ENCODE data around the gene TBCD.

TBCD gene

DNA sequence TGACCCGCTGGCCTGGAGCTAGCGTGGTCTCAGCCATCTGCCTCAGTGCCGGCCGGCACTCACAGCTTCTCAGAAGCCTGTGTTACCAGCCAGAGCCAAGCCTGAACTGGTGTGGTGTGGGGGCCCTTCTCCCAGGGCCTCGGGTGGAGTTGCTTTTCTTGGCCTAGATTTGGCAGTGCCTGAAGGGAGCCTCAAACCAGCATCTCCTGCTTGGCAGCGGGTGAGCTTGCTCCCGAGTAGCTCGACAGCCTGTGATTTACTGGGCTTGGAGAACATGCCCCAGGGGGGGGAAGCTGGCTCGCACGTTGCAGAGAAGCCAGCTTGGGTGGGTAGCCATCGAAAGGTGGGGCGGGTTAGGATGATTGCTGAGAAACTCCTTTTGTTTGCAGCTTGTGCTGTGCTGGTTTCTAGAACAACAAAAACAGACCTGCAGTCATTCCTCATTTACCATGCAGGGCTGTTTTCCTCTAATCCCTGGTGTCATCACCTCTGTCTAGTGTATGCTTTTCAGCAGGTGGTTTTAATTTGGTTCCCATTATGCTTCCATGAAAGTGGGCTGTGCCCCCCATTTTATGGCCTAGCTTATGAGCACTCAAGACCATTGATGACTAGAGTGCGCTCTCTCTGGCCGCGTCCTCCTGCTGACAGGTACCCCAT, 42.2 kb downstream of the TBCD start:
- DNase-seq: no peak

DNA sequence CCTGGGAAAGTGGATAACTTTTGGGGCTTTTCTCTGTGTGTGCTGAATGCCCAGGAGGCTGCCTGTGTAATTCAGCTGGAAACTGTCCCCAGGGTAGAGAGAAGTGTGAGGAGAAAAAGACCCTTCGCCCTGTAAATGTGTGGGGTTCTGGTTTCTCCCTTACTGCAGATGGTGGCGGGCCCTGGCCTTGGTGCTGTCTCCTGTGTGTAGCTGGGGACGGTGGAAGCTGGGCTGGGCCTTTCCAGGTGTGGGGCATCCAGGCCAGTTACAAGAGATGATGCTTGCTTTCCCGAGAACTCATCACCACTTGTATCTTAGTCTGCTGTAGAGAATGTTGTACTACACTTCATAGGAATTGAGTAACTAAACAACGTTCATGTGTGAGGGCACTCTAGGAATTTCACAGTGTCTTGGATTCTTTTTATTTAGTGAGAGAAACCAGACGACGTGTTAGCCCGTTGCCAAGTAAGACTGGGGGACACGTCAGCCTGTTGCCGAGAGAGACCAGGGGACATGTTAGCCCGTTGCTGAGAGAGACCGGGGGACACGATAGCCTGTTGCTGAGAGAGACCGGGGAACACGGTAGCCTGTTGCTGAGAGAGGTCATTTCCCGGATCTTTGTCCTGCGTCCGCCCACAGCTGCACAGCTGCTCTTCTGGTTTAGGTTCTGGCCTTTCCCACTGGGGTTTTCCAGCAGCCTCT, 43.1 kb downstream of the TBCD start:
- no peak for DNase-seq

DNA sequence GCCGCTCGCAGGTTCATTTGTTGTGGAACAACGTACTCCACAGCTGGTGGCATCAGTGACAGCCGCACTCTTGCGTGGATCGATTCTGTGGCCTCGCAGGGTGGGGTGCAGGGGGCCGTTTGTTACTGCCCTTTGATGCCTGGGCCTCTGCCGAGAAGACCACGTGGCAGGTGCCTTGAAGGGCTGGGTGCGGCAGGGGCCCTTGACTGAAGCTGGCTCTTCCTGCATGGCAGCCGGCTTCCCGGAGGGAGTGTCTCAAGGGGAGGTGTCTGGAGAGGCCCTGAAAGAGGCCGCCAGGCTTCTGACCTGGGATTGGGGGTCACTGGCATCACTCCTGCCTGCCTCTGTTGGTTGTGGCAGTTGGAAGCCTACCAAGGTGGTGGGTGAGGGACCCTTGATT, 43.8 kb downstream of the TBCD start:
- DNase-seq: no peak

DNA sequence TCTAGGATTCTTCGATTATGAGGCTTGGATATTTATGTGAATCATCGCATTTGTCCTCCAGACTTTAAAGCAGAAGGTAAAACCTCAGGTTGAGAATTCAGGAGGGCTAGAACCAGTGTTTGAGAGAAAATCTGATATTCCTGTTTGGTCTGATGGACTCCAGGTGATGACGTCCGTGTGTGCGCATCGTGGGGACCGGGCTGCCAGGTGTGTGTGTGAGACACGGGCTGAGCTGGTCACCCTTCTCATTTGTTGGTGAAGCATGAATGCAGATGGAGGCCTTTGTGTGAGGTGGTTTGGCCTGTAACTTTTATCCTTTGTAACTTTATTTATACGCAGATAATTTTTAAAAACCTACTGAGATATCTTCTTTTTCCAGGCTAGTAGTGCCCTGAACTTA, 45.2 kb downstream of the TBCD start:
- DNase-seq: no peak

DNA sequence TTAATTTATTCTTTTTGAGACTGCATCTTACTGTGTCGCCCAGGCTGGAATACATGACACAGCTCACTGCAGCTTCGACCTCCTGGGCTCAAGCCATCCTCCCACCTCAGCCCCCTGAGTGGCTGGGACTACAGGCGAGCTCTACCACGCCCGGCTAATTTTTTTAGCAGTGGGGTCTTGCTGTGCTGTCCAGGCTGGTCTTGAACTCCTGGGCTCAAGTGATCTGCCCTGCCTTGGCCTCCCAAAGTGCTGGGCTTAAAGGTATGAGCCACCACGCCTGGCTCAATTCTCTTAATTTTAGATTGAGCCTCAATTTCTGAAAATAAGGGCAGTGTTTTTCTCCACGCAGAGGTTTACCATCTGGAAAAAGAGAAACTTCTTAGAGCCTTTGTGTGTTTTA, 46.9 kb downstream of the TBCD start:
- DNase-seq: no peak

DNA sequence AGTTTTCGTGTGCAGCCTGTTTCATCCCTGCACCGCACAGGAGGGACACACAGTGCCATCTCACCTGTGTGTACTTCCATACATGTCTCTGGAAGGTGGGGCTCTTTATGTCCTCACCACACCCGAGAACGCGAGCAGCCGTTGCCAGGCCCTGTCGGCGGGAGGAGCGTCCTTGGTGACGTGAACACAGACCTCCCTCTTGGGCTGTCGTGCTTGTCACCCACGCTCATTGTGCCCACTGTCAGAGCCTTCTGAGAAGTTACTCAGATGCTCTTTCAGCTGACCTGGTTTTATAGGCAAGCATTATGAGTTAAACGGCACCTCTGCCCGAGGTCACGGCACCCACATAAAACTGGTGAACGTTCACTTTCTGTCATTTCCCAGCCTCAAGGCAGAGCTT, 47.7 kb downstream of the TBCD start:
- no peak for DNase-seq

DNA sequence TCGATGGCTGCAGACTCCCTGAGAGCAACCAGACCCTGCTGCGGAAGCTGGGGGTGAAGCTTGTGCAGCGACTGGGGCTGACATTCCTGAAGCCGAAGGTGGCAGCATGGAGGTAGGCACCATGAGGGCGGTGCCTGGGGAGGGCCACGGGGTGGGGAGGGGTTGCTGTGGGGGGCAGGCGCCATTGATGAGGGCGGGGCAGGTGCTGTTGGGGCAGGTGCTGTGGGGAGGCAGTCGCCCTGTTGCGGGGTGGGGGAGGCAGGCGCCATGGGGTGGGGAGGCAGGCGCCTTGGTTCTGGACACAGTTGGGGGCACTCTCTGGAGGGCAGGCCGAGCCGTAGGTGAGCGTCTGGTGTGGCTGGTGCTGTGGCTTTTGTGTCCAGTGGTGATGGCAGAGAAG, 49.0 kb downstream of the TBCD start:
- DNase-seq: no peak

DNA sequence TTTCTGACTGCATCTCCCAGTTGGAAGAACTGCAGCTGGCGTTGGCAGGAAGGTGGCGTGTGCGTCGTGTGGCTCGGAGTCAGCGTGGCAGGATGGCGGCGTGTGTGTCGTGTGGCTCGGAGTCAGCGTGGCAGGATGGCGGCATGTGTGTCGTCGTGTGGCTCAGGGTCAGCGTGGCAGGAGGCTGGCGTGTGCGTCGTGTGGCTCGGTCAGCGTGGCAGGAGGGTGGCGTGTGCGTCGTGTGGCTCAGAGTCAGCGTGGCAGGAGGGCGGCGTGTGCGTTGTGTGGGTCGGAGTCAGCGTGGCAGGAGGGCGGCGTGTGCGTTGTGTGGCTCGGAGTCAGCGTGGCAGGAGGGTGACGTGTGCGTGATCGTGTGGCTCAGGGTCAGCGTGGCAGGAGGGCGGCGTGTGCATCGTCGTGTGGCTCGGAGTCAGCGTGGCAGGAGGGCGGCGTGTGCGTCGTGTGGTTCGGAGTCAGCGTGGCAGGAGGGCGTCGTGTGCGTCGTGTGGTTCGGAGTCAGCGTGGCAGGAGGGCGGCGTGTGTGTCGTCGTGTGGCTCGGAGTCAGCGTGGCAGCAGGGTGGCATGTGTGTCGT, 49.6 kb downstream of the TBCD start:
- no peak for DNase-seq

DNA sequence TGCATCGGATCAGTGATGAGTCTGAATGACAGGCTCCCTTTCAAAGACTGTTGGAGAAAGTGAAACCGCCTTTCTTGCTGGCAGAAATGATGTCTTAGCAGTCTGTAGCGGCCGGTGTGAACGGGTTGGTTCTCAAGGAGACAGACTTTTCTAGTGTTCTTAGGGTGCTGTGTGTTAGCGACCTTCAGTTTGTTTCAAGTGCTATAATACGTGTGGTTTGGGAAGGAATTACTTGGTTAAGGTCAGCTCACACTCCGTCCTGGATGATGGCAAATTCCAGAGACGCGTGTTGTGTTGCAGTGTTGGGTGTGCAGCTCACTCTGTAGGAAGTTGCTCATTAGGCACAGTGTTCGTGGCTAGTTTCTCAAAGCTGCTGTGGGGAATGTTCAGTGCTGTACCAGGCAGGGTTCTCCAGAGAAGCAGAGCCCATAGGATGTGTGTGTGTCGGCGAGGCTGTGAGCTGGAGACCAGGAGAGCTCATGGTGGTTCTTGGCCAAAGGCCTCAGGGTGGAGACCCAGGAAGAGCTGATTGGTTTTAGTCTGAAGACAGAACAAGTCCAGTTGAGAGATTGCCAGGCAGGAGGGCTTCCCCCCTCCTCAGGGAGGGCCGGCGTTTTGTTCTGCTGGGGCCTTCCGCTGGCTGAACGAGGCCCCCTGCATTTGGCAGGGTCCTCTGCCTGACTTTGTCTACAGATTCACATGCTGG, 50.4 kb downstream of the TBCD start:
- DNase-seq: no peak

DNA sequence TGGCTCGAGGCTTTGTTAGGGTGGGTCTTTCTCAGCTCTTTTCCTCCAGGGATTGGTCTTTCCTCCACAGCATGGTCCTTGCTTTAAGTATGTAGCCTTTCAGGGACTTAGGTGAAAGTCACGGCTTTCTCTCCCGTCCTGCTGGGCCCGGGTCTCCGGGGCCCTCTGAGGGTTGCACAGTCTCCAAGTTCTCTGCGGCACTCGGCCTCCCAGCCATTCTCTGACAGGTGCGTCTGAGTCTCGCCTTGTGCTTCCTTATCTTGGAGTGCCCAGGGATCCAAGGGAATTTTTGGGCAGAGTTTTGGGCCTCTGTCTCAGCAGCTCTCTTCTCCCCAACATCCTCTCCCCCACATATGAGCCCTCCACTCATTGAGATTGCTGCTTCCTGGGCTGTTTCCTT, 51.3 kb downstream of the TBCD start:
- no peak for DNase-seq

DNA sequence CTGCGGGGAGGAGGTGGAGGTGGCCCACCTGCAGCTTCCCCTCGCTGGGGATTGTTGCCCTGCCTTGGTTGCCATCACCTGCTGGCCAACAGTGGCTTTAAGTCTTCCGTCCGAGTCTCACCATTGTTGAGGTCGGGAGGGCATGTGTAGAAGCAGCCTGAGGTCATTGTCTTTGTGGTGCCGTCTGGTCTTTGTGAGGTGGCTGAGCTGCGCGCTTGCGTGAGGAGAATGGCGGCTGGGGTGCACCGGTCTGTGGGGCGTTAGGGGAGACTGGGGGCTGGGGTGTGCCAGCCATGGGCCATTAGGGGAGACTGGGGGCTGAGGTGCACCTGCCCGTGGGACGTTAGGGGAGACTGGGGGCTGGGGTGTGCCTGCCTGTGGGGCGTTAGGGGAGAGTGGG, 51.7 kb downstream of the TBCD start:
- DNase-seq: no peak

DNA sequence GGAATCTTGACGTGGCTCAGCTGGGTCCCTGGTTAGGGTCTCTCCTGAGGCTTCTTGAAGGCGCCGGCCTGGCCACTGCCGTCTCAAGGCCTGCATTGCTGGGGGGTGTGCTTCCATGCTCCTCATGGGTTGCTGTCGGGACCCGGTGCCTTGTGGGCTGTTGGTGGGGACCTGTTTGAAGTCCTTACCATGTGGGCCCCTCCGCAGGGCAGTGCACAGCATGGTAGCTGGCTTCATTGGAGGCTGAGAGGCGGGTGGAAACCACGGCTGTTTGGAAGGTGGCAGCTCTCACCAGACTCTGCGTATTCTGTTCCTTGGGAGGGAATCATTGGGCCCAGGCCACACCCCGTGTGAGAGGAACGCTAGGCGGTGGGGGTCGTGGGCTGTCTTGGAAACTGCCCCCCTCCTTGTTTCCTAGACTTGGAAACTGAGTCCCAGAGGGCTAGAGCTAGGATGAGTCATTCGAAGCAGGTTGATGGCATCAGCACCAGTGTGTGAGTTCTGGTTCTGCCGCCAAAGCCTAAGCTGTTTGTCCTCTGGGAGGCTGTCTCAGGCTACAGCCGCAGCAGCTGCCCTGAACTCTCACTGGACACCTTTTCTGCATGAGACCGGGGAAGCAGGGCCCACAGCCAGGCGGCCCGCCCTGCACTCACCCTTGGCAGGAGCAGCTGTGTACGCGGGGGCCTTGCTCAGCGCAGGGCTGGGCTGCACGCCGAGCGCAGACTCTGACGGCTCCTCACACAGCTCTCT, 52.8 kb downstream of the TBCD start:
- DNase-seq: no peak

DNA sequence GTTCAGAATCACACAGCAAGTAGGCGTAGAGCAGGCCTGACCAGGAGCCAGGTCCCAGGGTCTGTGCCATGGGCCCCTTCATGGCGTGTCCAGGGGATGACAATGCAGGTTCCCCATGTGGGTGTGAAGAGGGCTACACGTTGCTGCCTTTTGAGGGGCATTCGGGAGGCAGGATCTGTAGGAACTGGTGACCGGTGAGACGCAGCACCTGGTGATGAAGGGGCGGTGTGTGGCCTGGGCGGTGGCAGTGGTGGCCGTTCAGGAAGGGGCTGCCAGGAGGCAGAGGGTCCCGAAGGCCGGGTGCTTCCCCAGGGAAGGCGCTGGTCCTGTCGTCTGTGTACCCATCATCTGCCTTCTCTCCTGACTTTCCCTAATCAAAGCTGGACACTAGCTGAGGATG, 53.4 kb downstream of the TBCD start:
- DNase-seq: no peak

DNA sequence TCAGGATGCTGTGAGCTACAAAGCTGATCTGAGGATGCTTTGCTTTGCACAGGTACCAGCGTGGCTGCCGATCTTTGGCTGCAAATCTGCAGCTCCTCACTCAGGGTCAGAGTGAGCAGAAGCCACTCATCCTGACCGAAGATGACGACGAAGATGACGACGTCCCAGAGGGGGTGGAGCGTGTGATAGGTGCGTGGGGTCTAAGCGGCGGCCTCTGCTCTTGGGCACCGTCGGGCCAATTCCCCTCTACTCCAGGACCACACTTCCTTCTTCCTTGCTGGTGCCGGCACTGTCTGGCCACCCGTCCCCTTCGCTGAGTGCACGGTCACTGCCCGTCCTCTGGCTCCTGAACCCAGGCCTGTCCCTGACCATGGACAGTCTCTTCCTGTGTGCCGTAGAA, 54.0 kb downstream of the TBCD start:
- DNase-seq: no peak

DNA sequence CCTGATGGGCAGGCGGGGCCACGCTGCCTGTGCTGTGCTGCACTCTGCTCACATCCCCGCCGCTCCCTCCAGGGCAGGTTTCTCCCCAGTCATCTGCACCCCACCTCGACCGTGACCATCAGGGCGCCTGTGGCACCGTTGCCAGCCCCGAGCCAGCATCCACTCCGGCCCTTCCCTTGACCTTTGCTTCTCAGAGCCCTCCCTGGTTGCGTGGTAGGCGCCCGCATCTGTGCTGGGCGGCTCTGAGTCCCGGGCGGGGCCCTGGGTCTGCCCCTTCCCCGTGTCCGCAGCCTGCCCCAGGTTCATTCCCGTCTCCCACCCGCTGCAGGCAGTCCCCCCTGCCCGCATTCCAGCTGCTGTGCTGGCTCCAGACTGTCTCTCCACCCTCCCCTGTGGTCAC, 54.8 kb downstream of the TBCD start:
- DNase-seq: no peak

DNA sequence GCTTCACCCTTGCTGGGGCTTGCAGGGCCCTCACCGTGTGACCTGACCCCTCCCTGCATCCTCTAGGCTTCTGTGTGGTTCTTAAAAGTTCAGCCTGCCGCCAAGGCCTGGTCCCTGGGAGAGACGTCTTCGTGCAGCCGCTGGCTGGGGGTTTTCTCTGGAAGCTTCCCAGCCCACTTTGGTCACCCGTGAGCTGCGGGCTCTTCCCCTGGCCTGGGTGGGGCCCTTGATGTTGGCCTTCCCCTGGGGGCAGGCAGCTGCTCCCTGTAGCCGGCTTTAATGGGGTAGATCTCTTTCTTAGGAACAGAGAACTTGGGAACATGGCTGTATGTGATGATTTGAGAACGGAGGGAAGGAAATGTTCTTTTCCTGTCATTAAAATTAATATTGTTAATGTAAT, 55.2 kb downstream of the TBCD start:
- DNase-seq: no peak

DNA sequence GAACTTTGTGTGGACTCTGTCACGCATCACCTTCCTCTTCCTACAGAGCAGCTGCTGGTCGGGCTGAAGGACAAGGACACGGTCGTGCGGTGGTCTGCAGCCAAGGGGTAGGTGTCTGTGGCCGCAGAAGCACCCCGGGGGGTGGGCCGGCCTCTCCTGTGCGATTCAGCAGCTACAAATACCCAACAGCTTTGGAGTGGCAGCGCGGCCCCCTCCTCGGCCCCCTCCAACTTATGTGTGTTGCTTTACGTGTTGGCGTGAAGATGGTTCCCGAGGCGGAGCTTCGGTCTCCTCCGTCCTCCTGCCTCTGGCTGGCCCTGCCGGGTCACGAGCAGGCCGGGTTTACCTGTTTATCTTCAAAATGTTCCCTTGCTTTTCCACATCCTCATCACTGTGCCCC, 55.7 kb downstream of the TBCD start:
- DNase-seq: no peak

DNA sequence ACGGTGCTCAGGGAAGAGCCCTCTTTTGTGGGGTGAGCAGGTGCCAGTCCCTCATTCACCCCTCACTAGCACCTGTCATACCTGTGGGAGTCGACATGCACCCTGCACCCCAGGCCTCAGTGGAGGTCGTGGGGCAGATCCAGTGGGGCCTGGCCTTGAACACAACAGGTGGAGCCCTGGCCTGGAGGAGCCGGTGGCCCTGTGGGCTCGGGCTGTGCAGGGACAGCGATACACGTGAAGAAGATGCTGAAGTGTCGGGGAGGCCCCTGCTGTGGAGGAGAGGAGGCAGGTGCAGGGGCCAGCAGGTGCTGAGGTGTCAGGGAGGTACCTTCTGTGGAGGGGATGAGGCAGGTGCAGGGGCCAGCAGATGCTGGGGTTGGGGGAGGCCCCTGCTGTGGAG, 56.1 kb downstream of the TBCD start:
- no peak for DNase-seq

DNA sequence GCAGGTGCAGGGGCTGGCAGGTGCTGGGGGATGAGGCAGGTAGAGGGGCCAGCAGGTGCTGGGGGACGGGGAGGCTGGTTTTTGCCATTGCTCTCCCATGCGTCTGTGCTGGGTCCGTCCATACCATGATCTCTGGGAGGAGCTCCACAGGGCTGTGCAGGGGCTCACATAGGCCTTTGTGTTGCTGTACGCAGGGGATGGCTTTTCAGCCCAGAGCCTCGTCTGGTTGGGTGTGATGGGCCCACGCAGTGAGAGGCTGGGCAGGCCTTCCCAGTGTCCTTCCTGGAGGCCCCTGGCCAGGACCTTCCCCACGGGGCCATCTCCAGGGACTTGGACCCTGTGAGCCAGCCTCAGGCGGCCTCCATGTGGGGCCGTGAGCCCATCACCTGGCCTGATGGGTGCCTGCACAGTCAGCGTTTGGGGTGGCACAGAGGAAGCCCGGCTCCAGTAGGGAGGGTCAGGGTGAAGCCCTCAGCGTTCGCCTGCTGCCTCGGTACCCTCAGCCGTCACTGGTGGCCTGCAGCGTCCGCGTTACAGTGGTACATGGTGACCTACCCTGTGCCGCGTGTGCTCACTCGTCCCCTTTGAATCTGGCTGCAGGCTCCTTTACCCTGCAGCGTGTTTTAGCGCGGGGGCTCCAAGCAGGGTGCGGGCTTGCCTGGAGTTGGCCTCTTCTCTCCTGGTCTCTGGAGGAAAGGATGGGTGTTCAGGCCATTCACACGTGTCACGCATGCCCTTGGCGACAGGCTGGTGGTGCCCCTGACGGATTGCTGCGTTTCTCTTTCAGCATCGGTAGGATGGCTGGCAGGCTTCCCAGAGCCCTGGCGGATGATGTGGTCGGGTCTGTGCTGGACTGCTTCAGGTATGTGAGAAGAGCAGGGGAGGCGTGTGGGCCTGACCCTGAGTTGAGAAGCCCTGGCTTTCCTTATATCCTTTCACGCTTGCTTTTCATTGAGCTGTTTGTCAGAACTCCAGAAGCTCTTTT, 57.3 kb downstream of the TBCD start:
- DNase-seq: no peak

DNA sequence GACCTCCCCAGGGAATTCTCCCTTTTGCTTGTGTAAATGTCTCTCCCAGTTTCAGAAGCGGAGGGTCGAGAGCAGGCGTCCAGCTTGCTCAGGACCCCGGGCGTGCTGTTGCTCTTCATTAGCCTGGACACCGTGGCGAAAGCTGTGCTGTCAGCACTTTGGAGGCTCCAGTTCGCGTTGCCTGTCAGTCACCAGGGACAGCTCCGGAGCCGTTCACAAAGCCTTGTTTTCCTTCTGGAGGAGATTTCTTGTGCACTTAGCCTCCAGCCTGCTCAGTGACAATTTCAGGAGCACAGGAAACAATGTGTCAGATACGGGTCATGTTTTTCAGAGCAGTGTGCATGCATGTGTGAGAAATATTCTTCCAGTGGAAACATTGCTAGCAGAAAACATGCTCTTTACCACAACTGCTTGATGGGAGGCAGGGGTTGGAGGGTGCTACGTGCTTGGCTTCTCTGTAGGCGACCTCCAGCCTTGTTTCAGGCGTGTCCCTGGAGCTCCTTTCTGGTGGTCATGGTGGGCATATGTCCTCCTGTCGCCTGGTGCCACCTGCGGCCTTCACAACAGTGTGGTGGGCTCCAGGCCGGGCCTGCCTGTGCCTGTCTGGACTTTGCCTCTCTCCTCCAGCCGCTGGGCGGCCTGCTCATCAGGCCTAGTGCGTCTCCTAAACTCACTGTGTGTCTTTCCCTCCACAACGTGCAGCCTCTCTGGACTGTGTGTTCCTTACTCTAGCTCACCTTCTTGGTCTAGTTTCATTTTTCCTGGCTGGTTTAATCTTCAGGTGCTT, 59.0 kb downstream of the TBCD start:
- DNase-seq: no peak

DNA sequence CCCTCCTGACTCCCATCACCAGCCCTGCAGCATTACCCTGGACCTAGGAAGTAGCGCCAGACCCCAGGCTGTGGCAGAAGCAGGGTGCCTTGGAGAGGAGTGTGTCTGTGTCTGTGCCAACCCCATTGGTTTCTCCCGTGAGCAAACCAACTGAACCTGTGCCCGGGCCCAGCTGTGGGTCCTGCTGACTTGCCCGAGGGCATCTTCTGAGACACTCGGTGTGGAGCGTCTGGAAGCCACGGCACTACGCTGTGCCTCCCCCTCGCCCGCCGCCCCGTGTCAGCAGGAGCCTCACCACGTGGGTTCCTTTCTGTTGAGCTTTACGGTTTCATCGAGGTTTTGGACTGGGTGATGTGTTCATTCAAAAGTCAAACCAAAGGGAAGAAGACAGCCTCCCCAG, 60.2 kb downstream of the TBCD start:
- DNase-seq: no peak

All from CD4-positive, alpha-beta T cell treated with Interleukin-12 subunit alpha and Interleukin-12 subunit beta, for 1 hour (primary cell).